DMS153 treated with DMSO at 0.1 percent for 48 hours (cell line): ENCODE results near the gene GLB1L3.
A peak's percentile ranks its signal among the peaks of the same experiment; 100 is the strongest.

Experiments used
- DNase-seq: peaks from one replicate; lab custom pipeline; 2025; ENCODE audit not compliant: unreplicated experiment; lab: John Stamatoyannopoulos, UW

Gene GLB1L3, protein sequence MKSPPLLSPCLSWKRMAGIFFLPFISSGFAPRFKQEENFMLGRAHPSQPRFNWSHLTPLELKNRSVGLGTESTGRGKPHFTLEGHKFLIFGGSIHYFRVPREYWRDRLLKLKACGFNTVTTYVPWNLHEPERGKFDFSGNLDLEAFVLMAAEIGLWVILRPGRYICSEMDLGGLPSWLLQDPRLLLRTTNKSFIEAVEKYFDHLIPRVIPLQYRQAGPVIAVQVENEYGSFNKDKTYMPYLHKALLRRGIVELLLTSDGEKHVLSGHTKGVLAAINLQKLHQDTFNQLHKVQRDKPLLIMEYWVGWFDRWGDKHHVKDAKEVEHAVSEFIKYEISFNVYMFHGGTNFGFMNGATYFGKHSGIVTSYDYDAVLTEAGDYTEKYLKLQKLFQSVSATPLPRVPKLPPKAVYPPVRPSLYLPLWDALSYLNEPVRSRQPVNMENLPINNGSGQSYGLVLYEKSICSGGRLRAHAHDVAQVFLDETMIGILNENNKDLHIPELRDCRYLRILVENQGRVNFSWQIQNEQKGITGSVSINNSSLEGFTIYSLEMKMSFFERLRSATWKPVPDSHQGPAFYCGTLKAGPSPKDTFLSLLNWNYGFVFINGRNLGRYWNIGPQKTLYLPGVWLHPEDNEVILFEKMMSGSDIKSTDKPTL

DNA sequence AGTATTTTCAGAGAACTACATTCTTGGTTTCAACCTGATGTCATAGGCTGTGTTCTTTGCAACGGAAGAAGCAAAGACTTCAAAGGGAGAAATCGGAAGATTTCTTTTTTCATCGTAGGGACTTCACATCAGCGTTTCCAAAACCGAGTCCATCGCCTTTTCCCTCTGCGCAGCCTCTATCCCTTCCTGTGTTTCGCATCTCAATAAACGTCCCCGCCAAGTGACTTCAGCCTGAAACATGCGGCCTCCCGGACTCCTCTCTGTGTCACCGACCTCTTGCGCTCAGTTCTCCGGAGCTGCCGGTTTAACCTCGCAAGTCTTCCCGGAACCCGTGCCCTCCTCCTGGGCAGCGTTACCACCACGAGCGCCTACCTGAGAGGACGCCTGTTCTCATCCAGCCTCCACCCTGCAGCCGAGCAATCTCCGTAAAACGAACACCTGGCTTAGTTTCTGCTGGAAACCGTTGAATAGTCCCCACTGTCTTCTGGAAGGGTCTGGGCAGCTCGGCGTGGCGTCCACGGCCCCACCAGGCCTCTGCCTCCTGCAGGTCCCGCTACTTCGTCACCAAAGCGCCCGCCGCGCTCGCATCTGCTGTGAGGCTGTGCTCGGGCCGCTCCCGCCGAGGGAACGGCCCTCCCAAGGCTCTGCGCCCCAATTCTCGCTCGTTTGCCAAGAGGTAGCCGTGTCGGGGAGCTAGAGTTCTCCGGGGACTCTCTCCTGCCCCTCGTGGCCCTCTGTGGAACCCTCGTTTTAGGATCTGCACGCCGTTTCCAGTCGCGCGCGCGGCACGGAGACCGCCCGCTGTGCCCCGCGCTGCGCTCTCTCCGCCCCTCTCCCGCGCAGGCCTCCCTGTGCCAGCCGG, at the start of gene GLB1L3:
Gene GLB1L3 (plus strand): TSS at position 846 of the 862 bp plus-strand sequence. CDS start 362 bp downstream, outside the sequence.
- peak; percentile 27 for DNase-seq

DNA sequence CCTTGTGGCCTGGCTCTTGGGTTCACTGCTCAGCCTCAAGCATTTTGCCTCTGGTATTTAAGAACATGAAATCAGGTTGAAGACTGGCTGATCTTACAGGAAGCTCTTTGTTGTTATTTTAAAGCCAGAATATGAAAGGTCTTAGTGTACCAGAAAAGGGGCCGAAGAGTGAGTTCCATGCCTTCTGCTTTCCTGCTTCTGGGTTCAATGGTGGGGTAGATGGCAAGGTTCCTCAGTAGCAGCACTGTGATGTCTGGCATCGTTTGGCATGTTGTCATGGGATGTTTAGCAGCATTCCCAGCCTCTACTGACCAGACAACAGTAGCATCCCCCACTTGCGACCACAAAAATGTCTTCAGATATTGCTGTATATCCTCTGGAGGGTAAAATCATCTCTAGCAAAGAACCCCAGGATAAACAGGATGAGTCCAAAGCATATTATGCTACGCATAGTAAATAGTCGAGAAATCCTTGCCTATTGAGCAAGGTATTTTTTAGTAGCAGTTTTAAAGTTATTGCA, 49.3 kb upstream of the GLB1L3 start:
- DNase-seq = no peak

DNA sequence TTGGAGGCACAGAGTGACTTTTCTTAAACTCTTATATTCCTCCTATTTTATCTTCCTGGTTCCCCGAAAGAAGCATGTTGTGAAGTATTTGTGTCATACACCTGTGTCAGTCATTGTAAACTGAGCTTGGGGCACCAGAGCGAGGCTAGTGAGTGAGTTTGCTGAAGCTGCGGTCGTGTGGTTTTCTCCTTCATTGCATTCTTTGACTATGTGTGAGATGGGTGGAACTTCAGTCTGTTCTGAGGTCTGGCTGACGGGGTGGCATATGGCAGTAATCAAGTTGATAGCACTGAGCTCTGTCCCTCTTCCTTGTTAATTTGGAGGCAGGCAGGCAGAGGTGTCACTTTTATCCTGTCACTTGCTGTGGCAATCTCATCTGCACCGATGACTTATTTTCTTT, 47.6 kb upstream of the GLB1L3 start:
- DNase-seq = no peak

DNA sequence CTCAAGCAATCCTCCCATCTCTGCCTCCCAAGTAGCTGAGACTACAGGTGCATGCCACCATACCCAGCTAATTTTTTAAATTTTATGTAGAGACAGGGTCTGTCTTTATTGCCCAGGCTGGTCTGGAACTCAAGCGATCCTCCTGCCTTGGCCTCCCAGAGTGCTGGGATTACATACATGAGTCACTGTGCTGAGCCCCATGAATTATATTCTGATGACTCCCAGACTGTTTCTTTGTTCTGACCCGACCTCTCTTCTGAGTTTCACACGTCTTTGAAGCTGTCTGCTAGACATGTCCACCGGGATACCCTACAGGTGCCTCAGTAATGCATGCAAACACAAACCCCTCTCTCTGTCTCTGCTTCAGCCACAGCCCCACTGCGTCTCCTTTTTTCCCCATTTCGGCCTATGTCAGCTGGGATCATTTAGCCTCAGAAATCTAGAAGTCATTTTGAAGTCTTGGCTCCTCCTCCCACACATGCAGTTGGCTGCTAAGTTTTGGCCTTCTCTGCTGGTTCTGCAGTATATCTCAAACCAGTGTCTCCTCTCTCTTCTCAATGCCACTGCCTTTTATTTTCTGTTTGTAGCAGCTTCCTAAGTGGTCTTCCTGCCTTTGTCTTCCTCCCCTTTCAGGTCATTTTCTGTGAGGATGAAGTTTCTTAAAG, 46.9 kb upstream of the GLB1L3 start:
- DNase-seq = no peak

DNA sequence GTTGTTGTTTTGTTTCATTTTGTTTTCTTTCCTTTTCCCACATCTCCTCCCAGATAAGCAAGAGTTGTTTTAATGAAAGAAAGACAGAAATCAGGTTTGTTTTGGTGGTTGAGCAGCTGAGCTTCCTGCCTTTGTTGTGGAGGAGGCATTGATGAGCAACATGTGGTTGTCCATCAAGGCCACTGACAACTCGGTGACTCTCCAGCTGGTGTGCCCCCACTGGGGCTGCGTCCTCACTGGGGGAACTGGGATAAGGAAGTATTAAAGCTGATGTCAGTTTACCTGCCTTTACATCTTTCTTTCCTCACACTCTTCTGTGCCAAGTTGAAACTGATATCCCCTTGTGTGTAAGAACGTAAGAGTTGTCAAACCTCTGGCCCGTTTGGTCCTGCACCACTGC, 45.8 kb upstream of the GLB1L3 start:
- DNase-seq = no peak

DNA sequence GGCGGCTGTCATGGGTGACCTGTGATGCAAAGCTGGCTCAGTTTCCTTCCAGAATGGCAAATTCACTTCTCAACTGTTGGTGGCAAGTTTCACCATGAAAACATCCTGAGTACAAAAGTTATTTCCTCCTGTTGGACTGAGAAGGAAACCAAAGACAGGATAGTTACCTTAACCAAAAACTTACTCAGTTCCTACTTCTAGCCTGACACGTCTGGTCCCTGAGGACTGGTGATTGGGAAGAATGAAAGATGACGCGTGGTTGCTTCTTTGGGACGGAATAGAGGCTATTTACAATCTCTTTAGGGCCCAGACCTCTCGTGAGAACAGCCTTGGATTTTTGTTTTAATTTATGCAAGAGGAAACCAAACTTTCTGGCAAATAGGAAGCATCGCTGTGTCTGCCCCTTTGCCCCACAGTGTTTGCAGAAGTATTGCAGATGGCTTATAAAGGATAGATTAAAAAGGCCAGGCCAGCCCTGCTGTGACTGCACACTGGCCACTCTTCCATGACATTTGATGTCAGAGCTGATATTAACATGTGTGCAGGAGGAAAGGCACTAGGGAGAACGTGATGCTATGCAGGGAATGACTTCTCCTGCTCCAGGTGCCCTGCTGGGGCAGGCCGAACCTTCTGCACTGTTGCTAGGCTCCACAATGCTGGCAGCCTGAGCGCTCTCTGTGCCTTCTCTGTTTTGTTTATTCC, 44.1 kb upstream of the GLB1L3 start:
- DNase-seq = no peak

DNA sequence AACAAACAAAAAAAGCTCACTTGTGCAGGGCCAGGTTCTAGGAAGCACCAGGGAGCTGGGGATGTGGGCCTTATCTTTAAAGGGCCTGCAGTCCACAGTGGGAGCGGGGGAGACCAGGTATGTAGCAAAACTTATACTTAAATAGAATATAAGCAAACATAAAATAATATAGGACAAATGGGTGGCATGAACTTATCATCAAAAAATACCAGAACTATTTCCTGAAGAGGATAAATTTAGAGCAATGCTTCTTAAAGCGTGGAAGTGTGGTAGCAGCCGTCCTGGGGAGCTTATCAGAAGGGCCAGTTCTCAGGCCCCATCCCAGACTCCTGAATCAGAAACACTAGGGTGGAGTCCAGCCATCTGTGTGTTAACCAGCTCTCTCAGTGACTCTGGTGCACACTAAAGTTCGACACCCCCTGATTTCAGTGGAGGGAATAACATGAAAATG, 42.4 kb upstream of the GLB1L3 start:
- DNase-seq = no peak

DNA sequence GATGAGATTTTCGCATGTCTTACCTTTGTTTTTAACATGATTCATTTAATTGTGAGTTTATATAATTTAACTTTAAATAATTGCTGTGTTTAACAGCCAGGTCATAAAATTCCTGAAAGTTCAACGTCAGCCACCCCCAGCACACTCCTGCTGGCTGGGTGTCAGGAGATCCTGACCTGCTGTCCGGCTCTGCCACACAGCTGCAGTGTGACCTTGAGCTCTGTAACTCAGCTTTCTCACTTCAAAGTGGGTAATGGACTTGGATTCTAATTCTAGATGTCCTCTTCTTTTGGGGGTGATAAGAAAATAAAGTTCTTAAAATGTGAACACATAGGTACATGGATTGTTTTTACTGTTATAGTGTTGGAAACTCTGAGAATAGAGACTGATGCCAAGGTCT, 40.8 kb upstream of the GLB1L3 start:
- no peak for DNase-seq

DNA sequence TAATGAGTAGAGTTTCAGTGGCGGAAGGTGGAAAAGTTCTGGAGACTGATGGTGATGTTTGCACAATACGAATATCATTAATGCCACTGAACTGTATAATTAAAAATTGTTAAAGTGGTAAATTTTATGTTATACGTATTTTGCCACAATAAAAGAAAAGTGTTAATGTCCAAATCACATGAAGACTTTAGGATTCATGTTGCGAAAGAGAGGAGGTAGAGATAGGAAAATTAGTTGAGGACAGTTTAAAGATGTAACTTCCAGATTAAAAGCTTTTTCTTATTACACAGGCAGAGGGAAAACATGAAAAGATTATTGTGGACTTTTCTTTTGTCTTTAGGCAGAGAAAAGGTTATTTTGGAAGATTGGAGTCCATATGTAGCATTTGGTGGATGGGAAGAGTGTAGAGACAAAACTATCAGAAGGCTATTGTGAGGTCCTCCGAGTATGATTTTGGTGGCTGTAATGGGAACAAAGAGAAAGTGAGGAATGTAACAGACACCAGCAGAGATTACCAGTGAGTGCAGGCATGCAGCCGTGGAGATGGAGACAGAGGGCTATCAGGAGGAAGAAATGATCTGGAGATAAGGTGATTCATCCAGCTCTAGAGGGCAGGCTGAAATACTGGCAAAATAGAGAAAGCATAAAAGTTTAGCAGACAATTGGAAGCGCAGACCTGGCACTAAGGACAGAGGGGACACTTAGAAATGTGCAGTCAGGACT, 39.2 kb upstream of the GLB1L3 start:
- DNase-seq = no peak

DNA sequence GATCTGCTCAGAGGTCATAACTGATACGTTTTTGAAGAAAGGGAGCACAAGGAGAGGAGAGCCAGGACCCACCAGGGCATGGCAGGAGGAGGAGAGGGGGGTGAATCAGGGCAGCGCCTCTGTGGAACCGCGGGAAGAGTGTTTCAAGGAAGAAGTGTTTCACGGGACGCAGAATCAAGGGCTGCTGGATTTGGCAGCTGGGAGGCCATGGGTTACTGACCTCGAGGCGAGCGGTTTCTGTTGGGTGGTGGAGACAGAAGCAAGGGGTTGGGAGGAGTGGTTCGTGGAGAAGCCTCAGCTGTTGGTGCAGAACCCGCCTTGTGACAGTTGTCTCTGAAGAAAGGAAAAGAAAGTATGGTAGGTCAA, 38.6 kb upstream of the GLB1L3 start:
- no peak for DNase-seq

DNA sequence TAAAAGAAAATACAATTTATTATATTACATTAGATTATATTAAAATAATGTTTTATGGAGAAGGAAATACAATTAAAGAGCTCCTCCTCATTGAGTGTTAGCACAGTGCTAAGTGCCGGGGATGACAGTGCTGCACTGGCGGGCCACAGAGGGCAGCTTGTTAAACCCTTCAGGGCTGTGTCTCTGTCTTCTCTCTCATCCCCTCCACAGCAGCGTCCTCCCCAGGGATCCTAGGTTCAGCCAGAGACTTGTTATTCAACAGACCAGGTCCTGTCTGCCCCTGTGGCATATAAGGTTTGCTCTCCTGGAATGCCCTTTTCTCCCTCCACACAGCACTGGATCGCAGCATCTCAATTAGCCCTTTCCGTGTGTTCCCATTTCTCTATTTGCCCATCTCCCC, 37.2 kb upstream of the GLB1L3 start:
- no peak for DNase-seq

DNA sequence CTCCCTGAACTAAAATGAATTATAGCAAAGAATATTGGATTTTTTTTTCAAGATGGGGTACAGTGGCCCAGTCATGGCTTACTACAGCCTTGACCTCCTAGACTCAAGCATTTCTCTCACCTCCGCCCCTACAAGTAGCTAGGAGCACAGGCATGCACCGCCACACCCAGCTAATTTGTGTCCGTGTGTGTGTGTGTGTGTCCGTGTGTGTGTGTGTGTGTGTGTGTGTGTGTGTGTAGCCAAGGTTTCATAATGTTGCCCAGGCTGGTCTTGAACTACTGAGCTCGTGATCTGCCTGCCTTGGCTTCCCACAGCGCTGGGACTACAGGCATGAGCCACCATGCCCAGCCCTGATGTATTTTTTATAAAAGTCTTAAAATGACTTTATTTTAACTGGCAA, 35.6 kb upstream of the GLB1L3 start:
- DNase-seq = no peak

DNA sequence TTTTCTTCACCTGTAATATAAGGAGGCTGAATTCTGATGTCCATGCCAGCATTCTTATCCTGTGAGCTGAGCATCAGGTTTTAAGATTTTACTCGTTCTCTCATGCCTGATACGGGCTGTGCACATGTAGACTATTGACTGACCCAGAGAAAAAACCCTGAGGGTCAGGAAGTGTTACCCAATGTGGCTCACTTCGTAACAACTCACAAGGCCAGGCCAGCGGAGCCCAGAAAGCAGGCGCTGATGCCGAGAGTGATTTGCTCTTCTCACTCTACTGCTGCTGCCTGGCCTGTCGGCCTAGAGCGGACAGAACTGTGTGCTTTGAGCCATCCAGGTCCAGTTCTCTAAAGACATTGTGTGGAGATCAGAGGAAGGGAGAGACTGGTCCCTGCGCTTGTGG, 33.8 kb upstream of the GLB1L3 start:
- no peak for DNase-seq

DNA sequence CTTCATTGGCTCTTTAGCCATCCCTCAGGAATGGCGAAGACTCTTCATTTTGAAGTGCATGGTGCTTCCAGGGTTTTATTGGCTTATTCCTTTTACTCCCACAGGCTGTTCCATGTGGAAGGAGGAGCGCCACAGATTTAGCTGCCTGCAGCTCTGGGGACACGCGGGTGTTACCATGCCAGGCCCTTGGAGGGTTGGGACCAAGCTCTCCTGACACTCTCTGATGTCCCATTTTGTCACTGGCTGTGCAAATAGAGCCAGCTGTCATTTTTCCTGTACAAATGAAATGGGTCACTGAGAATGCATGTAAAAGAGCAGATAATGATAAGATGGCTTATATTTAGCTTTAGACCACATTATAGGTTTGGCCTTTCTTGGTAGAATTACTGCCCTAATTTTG, 32.3 kb upstream of the GLB1L3 start:
- DNase-seq = no peak

DNA sequence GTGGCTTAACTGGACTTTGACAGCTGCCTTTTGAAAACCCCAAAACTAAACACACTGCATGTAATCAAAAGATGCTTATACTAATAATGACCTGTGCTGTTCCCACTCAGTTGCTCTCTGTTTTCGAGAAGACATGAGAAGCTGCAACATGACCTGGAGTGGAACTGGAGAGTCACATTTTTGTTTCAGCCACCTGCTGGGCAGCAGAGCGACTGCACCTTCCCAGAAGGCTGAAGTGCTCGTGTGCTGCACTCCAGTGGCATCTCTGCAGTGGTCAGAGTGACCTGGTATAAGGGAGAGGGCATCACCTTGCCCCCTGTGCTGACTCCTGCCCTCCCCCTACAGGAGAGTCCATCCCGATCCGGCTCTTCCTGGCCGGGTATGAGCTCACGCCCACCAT, 31.6 kb upstream of the GLB1L3 start:
- no peak for DNase-seq

DNA sequence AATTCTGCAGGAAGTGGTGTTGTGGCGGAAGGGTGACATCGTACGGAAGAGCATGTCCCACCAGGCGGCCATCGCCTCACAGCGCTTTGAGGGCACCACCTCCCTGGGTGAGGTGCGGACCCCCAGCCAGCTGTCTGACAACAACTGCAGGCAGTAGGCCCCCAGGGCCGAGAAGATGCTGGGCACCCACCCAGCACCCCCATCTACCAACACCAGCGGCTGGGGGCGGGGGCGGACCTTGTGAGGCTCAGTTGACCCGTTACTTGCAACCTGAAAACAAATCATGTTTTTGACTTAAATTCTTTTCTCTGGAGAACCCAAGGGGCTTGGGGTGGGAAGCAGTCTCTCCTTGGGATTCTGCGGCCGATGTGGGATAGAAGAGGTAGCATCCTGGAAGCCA, 30.7 kb upstream of the GLB1L3 start:
- DNase-seq = no peak

DNA sequence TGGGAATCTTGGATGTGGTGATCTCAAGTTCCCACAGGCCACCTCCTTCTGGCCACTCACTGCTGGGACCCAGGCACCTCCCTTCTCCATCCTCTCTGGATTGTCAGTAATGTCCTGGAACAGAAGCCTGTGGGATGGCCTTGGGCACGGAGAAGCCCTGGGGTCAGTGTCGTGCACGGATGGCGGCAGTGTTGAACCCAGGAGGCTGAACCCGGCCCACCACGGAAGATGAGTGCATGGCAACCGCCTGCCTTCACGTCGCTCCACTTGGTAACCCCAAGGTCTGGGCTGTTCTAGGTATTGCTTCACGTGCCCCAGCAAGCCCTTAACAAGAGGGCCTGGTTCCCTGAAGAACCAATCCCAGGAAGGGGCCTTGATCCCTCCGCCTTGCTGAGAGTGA, 30.1 kb upstream of the GLB1L3 start:
- DNase-seq = no peak

DNA sequence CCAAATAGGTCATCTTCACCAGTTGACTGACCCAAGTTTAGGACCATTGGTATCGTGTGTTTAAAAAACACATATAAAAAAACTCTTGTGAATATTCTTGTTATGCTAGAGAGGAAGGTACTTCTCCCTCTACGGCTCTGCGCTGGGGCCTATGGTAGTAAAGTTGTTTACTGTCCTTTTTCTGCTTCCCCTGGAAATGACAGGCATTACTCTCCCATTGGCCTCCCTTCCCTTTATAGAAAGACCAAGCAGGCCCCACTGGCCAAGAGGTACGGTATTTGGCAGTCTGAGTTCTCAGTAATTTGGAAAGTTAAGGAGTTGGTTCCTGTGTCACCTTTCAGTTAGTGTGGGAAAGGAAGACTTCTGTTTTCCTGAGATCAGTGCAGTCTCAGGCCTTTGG, 29.5 kb upstream of the GLB1L3 start:
- no peak for DNase-seq

DNA sequence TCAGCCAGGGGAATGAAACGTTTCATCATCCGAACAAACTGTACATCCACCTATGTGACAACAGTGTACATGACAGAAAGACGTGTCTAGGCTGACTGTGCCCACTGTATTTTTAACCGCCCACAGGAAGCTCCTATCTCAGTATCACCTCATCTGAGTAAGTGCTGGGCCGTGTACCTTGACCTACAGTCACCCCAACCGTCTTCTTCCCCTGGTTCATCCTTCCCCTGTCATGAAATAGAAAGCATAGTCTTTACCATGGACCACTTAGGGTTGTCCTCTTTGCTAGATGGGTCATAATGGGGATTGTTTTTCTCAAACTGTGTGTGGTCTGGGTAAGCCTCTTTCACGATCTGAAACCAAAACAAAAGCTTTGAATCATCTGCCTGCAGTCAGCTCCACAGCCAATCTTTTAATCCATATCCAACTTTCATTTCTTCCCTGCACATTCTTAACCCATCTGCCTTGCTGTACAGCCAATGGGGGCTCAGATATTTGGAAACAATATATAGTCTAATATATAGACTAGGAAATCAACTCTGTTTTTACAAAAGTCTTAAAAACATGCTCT, 27.2 kb upstream of the GLB1L3 start:
- DNase-seq = no peak
